GM23338 (cell line): ENCODE data around the gene TMEM273.

Source experiments
- EZH2 ChIP-seq: fragments of 200-600 bp; sonication (generic); IDR thresholded peaks from one replicate; pipeline ENCODE4 v1.8.0; 2017; ENCODE audit warnings: antibody characterized with exemption, mild to moderate bottlenecking, low read depth; ENCODE audit not compliant: unreplicated experiment
- POLR2AphosphoS5 ChIP-seq: IDR thresholded peaks from 2 replicates; pipeline ENCODE4 v1.6.1; 2016; ENCODE audit warnings: antibody characterized with exemption, low read depth
- TF ChIP-seq, protein P1 (sequence below), 2 experiments: fragments of 200-600 bp in 1 of 2; sonication (generic) in 1 of 2; conservative IDR thresholded peaks; 2 replicates each; pipeline versions ENCODE4 v1.5.1 to v1.6.1; 2016 to 2017; ENCODE audit warnings: antibody characterized with exemption in 2 of 2, low read depth in 2 of 2, mild to moderate bottlenecking in 2 of 2, moderate library complexity in 1 of 2
- TF ChIP-seq, protein P2 (sequence below): IDR thresholded peaks from 2 replicates; pipeline ENCODE4 v1.6.1; 2016; ENCODE audit warnings: antibody characterized with exemption

DNA sequence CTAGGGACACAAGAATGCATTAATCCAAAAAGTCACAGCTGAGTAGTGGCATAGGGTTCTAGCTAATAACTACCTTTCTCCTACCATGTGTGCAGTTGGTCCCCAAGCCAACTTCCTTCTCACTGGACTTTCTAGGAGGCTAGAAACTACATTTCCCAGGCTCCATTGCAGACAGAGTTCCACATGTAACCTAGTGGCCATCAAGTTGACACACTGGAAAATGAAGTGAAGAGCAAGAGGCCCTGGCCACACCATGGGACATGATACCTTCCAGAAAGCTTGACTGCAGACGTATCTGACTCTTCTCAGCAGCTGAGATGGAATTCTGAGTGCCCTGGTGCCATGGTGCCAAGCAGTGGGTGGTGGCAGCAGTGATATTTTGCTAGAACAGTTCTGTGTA is 49.8 kb upstream of the TMEM273 start:
- TF ChIP-seq, protein P1, sequence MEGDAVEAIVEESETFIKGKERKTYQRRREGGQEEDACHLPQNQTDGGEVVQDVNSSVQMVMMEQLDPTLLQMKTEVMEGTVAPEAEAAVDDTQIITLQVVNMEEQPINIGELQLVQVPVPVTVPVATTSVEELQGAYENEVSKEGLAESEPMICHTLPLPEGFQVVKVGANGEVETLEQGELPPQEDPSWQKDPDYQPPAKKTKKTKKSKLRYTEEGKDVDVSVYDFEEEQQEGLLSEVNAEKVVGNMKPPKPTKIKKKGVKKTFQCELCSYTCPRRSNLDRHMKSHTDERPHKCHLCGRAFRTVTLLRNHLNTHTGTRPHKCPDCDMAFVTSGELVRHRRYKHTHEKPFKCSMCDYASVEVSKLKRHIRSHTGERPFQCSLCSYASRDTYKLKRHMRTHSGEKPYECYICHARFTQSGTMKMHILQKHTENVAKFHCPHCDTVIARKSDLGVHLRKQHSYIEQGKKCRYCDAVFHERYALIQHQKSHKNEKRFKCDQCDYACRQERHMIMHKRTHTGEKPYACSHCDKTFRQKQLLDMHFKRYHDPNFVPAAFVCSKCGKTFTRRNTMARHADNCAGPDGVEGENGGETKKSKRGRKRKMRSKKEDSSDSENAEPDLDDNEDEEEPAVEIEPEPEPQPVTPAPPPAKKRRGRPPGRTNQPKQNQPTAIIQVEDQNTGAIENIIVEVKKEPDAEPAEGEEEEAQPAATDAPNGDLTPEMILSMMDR (conservative IDR thresholded peaks at IDR 0.05; ENCODE audit: low read depth in 2 of 2), result no peak
- TF ChIP-seq EZH2 (no peak), POLR2AphosphoS5 (no peak)
- TF ChIP-seq, protein P2, sequence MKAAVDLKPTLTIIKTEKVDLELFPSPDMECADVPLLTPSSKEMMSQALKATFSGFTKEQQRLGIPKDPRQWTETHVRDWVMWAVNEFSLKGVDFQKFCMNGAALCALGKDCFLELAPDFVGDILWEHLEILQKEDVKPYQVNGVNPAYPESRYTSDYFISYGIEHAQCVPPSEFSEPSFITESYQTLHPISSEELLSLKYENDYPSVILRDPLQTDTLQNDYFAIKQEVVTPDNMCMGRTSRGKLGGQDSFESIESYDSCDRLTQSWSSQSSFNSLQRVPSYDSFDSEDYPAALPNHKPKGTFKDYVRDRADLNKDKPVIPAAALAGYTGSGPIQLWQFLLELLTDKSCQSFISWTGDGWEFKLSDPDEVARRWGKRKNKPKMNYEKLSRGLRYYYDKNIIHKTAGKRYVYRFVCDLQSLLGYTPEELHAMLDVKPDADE, result no peak
